Measurements from ENCODE around the gene KRT1.

DNA sequence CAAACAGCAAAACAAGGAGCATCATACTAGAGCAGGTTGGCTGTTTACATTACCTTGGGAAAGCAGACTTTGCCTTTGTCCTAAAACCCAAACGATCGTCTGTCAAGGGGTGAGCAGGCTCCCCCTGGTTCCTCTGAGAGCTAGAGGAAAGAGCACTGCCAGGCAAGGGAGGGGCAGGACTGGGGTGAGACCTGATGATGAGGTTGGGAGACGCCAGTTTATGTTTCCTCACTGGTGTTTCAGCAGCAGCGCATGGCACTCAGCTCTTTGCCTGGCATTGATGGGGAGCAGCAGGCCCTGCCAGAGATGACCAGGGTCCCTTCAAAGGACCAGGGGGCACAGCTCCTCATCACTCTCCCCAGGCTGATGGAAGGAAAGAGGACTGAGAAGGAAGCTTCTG is 20.3 kb downstream of the KRT1 start:
- TF ChIP-seq, protein P1, sequence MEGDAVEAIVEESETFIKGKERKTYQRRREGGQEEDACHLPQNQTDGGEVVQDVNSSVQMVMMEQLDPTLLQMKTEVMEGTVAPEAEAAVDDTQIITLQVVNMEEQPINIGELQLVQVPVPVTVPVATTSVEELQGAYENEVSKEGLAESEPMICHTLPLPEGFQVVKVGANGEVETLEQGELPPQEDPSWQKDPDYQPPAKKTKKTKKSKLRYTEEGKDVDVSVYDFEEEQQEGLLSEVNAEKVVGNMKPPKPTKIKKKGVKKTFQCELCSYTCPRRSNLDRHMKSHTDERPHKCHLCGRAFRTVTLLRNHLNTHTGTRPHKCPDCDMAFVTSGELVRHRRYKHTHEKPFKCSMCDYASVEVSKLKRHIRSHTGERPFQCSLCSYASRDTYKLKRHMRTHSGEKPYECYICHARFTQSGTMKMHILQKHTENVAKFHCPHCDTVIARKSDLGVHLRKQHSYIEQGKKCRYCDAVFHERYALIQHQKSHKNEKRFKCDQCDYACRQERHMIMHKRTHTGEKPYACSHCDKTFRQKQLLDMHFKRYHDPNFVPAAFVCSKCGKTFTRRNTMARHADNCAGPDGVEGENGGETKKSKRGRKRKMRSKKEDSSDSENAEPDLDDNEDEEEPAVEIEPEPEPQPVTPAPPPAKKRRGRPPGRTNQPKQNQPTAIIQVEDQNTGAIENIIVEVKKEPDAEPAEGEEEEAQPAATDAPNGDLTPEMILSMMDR (IDR thresholded peaks at IDR 0.05) = no peak
- TF ChIP-seq POLR2A (IDR thresholded peaks at IDR 0.05) (no peak), EP300 (IDR thresholded peaks at IDR 0.05) (no peak)

Data from ovary (tissue), 3 donors.